Measurements from ENCODE around the gene KIAA1755.

DNA sequence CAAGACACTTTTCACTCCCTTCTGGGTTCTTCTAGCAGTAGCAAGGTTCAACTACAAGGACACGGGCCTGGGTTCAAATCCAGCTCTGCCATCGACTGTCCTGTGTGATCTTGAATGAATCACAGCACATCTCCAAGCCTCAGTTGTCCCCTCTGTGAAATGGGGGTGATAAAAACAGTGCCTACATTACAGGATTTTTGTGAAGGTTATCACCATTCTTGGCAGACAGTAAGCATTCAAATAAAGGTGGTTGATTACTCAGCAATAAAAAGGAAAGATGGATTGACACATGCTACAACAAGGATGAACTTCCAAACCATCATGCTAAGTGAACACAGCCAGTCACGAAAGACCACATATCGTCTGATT is 88.9 kb downstream of the KIAA1755 start:
- TF ChIP-seq EZH2 (IDR thresholded peaks at IDR 0.05; ENCODE audit: low read length, unreplicated experiment), result no peak
- TF ChIP-seq, protein P1, sequence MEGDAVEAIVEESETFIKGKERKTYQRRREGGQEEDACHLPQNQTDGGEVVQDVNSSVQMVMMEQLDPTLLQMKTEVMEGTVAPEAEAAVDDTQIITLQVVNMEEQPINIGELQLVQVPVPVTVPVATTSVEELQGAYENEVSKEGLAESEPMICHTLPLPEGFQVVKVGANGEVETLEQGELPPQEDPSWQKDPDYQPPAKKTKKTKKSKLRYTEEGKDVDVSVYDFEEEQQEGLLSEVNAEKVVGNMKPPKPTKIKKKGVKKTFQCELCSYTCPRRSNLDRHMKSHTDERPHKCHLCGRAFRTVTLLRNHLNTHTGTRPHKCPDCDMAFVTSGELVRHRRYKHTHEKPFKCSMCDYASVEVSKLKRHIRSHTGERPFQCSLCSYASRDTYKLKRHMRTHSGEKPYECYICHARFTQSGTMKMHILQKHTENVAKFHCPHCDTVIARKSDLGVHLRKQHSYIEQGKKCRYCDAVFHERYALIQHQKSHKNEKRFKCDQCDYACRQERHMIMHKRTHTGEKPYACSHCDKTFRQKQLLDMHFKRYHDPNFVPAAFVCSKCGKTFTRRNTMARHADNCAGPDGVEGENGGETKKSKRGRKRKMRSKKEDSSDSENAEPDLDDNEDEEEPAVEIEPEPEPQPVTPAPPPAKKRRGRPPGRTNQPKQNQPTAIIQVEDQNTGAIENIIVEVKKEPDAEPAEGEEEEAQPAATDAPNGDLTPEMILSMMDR (conservative IDR thresholded peaks at IDR 0.05; ENCODE audit: low read depth, low read length), result no peak
- no peak for TF ChIP-seq EZH2phosphoT487 (IDR thresholded peaks at IDR 0.05; ENCODE audit: borderline replicate concordance, low read length)

Measured in PC-3 (cell line).